NT2/D1 (cell line): ENCODE data around the gene FAF2.
A peak's percentile ranks its signal among the peaks of the same experiment; 100 is the strongest.
"Not testable (repeated sequence)": the region's sequence is repeated elsewhere in the genome, so short reads cannot be mapped to it uniquely, and the experiment has no call there.

Source experiments
- DNase-seq: peaks from one replicate; pipeline ENCODE4 v3.0.0-alpha.2; 2011; ENCODE audit warnings: low read depth, low spot score
- H3K27me3 ChIP-seq: 2 replicates; pipeline ENCODE4 v1.6.0; 2011; ENCODE audit warnings: mild to moderate bottlenecking; ENCODE audit not compliant: insufficient read length, insufficient read depth
- H3K36me3 ChIP-seq: 2 replicates; pipeline ENCODE4 v1.6.1; 2011; ENCODE audit warnings: mild to moderate bottlenecking, low read length, mixed read lengths; ENCODE audit not compliant: insufficient read depth, insufficient read length
- H3K4me1 ChIP-seq: 2 replicates; pipeline ENCODE4 v1.5.1; 2011; ENCODE audit not compliant: insufficient read depth, insufficient read length
- H3K4me3 ChIP-seq: 2 replicates; pipeline ENCODE4 v1.5.1; 2011; ENCODE audit warnings: low read depth; ENCODE audit not compliant: insufficient read length
- H3K9ac ChIP-seq: 2 replicates; pipeline ENCODE4 v1.6.0; 2011; ENCODE audit warnings: low read depth; ENCODE audit not compliant: insufficient read length
- H3K9me3 ChIP-seq: 2 replicates; pipeline ENCODE4 v1.5.1; 2011; ENCODE audit warnings: mild to moderate bottlenecking, low read length; ENCODE audit not compliant: insufficient read depth
- SUZ12 ChIP-seq: IDR thresholded peaks from 2 replicates; pipeline ENCODE4 v1.6.1; 2011; ENCODE audit not compliant: insufficient read length, insufficient read depth; ENCODE audit errors: extremely low read depth
- YY1 ChIP-seq: IDR thresholded peaks from 2 replicates; pipeline ENCODE4 v1.6.1; 2011; ENCODE audit not compliant: insufficient read length, insufficient read depth
- ZNF274 ChIP-seq: IDR thresholded peaks from 2 replicates; pipeline ENCODE4 v1.6.1; 2011; ENCODE audit warnings: mild to moderate bottlenecking, low read depth, low read length

FAF2 gene

DNA sequence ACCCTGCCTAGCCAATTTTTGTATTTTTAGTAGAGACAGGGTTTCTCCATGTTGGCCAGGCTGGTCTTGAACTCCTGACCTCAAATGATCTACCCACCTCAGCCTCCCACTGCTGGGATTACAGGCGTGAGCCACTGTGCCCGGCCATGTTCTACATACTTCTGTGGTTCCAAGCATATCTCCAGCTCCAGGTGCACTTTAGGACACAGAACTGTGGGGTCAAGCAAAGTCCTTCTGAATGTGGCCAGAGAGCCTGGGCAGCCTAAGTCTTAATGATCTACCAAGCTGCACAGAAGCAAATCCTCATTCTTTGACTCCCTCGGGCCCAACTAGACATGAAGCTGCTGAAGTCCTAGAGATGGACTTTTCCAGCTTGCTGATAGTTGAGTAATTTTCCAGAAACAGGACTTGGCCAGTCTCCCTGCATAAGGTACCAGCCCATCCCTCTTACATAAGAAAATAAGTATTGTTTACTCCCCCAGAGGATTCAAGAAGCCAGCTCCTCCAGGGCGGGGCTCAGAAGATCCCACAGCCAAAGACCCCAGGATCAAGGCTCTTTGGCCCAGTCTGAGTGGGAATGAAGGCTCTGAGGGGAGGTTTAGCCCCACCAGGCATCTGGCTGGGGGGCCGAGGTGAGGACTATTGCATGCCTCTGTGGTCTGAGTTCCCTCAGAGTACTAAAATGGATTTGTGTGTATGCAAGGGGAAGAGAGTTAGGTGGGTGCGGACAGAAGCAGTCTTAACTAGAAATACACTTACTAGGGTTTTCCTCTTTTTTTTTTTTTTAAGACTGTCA lies 40.5 kb upstream of the FAF2 start:
- Histone ChIP-seq H3K9ac (no peak overlapping the region), H3K9me3 (no peaks in the 10 kb centered on the region), H3K4me1 (no peaks in the 10 kb centered on the region), H3K27me3 (no peaks in the 10 kb centered on the region), H3K4me3 (no peak overlapping the region), H3K36me3 (peaks cover 36% of the 10 kb centered on the region)
- no peak for DNase-seq
- TF ChIP-seq ZNF274, result no peak
- no peak for TF ChIP-seq SUZ12
- no peak for TF ChIP-seq YY1

- not testable (repeated sequence) for H3K9me3 ChIP-seq, H3K4me3 ChIP-seq, H3K4me1 ChIP-seq, H3K27me3 ChIP-seq, H3K9ac ChIP-seq, DNase-seq
- H3K36me3 ChIP-seq, result peaks cover 39% of the 10 kb centered on the region
Observed at GRCh38 chr5:176408252-176408573, 40.0 kb upstream of the FAF2 start.

DNA sequence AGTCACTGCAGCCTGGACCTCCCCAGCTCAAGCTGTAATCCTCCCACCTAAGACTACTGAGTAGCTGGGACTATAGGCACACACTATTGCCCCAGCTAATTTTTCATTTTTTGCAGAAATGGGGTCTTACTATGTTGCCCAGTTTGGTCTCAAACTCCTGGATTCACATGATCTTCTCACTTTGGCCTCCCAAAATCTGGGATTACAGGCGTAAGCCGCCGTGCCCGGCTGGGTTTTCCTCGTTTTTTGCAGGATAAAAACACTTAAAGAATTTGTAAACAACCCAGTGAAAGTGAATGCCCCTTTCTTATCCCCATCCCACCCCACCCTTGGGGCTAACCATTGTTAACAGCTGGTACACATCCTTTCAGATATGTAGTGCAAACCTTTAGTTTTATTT lies 39.6 kb upstream of the FAF2 start:
- H3K9me3 ChIP-seq, result no peaks in the 10 kb centered on the region
- no peak for DNase-seq
- TF ChIP-seq YY1 (no peak), ZNF274 (no peak), SUZ12 (no peak)
- no peak overlapping the region for H3K4me3 ChIP-seq
- H3K27me3 ChIP-seq, result no peaks in the 10 kb centered on the region
- no peaks in the 10 kb centered on the region for H3K4me1 ChIP-seq
- H3K9ac ChIP-seq, result no peak overlapping the region
- H3K36me3 ChIP-seq, result peaks cover 40% of the 10 kb centered on the region

- no peaks in the 10 kb centered on the region for H3K4me1 ChIP-seq
- H3K9ac ChIP-seq, result no peak overlapping the region
- H3K27me3 ChIP-seq, result no peaks in the 10 kb centered on the region
- H3K9me3 ChIP-seq, result no peaks in the 10 kb centered on the region
- peaks cover 40% of the 10 kb centered on the region for H3K36me3 ChIP-seq
- no peak overlapping the region for H3K4me3 ChIP-seq
- DNase-seq, result no peak
- no peak for TF ChIP-seq ZNF274
- TF ChIP-seq SUZ12, result no peak
Observed at GRCh38 chr5:176409765-176410164, 38.4 kb upstream of the FAF2 start.

- Histone ChIP-seq H3K4me3 (no peak overlapping the region), H3K9me3 (no peaks in the 10 kb centered on the region), H3K36me3 (peaks cover 39% of the 10 kb centered on the region), H3K9ac (no peak overlapping the region), H3K27me3 (no peaks in the 10 kb centered on the region), H3K4me1 (no peaks in the 10 kb centered on the region)
- DNase-seq, result no peak
- TF ChIP-seq ZNF274 (no peak), SUZ12 (no peak), YY1 (no peak)
Observed at GRCh38 chr5:176410486-176411180, 37.6 kb upstream of the FAF2 start.

- H3K4me3 ChIP-seq, result no peak overlapping the region
- TF ChIP-seq YY1 (no peak), ZNF274 (no peak), SUZ12 (no peak)
- no peak for DNase-seq
- peaks cover 9% of the 10 kb centered on the region for H3K27me3 ChIP-seq
- peaks cover 3% of the 10 kb centered on the region for H3K4me1 ChIP-seq
- H3K9ac ChIP-seq, result no peak overlapping the region
- peaks cover 9% of the 10 kb centered on the region; the same call in 1 of the 2 replicates for H3K9me3 ChIP-seq
- H3K36me3 ChIP-seq, result peaks cover 22% of the 10 kb centered on the region
Observed at GRCh38 chr5:176412517-176413254, 35.5 kb upstream of the FAF2 start.

- peaks cover 3% of the 10 kb centered on the region for H3K4me1 ChIP-seq
- peaks cover 19% of the 10 kb centered on the region for H3K36me3 ChIP-seq
- H3K4me3 ChIP-seq, result no peak overlapping the region
- peaks cover 14% of the 10 kb centered on the region; the same call in 1 of the 2 replicates for H3K9me3 ChIP-seq
- H3K9ac ChIP-seq, result peak overlapping the region; percentile 10
- no peak for DNase-seq
- peaks cover 9% of the 10 kb centered on the region for H3K27me3 ChIP-seq
- TF ChIP-seq SUZ12 (no peak), ZNF274 (no peak), YY1 (no peak)
Observed at GRCh38 chr5:176413255-176413565, 35.0 kb upstream of the FAF2 start.
